SU-DHL-6 (cell line): ENCODE measurements around the gene MAPK8.

Experiments
- H2AFZ ChIP-seq: fragments of 200-600 bp; sonication (generic); 2 replicates; pipeline ENCODE4 v1.6.1; 2014; ENCODE audit warnings: low read depth, mild to moderate bottlenecking, moderate library complexity, mixed read lengths, antibody characterized with exemption, low read length; ENCODE audit not compliant: severe bottlenecking
- H3F3A ChIP-seq: fragments of 200-600 bp; shearing (Covaris generic); 2 replicates; pipeline ENCODE4 v1.6.0; 2016; ENCODE audit warnings: antibody characterized with exemption, mild to moderate bottlenecking; ENCODE audit not compliant: insufficient read depth
- H3K27ac ChIP-seq: fragments of 200-600 bp; sonication (generic); 2 replicates; pipeline ENCODE4 v1.5.1; 2016; ENCODE audit warnings: low read depth, mild to moderate bottlenecking, low read length, moderate library complexity, mixed read lengths
- H3K27me3 ChIP-seq: fragments of 200-600 bp; sonication (generic), shearing (Covaris generic); 2 replicates; pipeline ENCODE4 v1.6.0; 2014; ENCODE audit warnings: mild to moderate bottlenecking, low read length
- H3K36me3 ChIP-seq: fragments of 200-600 bp; sonication (generic); 2 replicates; pipeline ENCODE4 v1.6.1; 2014; ENCODE audit warnings: mild to moderate bottlenecking, low read length, mixed read lengths
- H3K4me2 ChIP-seq: fragments of 300-600, 200-600 bp; shearing (Covaris generic), sonication (generic); 2 replicates; pipeline ENCODE4 v1.6.0; 2014; ENCODE audit warnings: low read length, low read depth, mild to moderate bottlenecking; ENCODE audit not compliant: poor library complexity, severe bottlenecking
- H3K4me3 ChIP-seq: fragments of 200-600 bp; sonication (generic); 2 replicates; pipeline ENCODE4 v1.5.1; 2014; ENCODE audit warnings: antibody characterized with exemption, low read length, mild to moderate bottlenecking, mixed read lengths; ENCODE audit not compliant: insufficient read depth, poor library complexity, severe bottlenecking
- H3K79me2 ChIP-seq: fragments of 200-600 bp; sonication (generic); 2 replicates; pipeline ENCODE4 v1.6.1; 2014; ENCODE audit warnings: mild to moderate bottlenecking, low read length, moderate library complexity; ENCODE audit not compliant: insufficient read depth
- H3K9ac ChIP-seq: fragments of 200-600 bp; sonication (generic); 2 replicates; pipeline ENCODE4 v1.7.0; 2014; ENCODE audit warnings: mild to moderate bottlenecking, low read length
- H3K9me2 ChIP-seq: fragments of 200-600 bp; sonication (generic); replicated peaks from 2 replicates; pipeline ENCODE4 v1.6.1; 2014; ENCODE audit warnings: low read length; ENCODE audit not compliant: insufficient read depth
- H3K9me3 ChIP-seq: fragments of 200-600 bp; sonication (generic); 2 replicates; pipeline ENCODE4 v1.6.1; 2014; ENCODE audit warnings: low read length, mixed read lengths; ENCODE audit not compliant: insufficient read depth
- H4K20me1 ChIP-seq: fragments of 200-600 bp; sonication (generic); 2 replicates; pipeline ENCODE4 v1.6.1; 2014; ENCODE audit warnings: low read depth, mild to moderate bottlenecking, antibody characterized with exemption, low read length, moderate library complexity, mixed read lengths
- CTCF ChIP-seq: fragments of 200-600 bp; sonication (generic); IDR thresholded peaks from one replicate; pipeline ENCODE4 v1.5.1; 2017; ENCODE audit warnings: antibody characterized with exemption, mild to moderate bottlenecking, low read length, moderate library complexity; ENCODE audit not compliant: insufficient read depth, poor library complexity, severe bottlenecking
- EZH2phosphoT487 ChIP-seq: fragments of 200-600 bp; sonication (generic), shearing (Covaris generic); conservative IDR thresholded peaks from 2 replicates; pipeline ENCODE4 v1.6.1; 2018; ENCODE audit warnings: mild to moderate bottlenecking, antibody characterized with exemption, low read length, moderate library complexity, mixed read lengths

Gene MAPK8

DNA sequence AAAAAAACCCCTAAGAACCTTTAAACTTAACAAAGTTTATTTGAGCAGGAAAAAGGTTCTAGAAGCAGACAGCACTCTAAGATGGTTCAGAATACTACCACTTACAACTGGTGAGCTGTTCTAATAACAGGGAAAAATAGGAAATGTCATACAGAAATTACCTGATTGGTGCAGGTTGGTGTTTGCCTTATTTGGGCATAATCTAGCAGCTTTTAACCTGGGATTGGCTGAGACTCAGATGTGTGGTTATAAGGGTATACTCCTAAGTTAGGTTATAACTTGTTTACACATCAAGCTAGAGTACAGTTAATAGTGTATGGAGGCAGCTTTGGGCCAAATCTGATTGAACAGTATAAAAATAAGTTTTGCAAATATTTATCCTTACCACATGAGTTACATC lies 59.8 kb downstream of the MAPK8 start:
- no peaks in the 10 kb centered on the region for H3K79me2 ChIP-seq
- H3K9me2 ChIP-seq, result no peaks in the 10 kb centered on the region
- H3F3A ChIP-seq, result no peaks in the 10 kb centered on the region
- no peak overlapping the region for H3K27ac ChIP-seq
- TF ChIP-seq CTCF, result no peak
- no peak for TF ChIP-seq EZH2phosphoT487
- no peaks in the 10 kb centered on the region for H3K27me3 ChIP-seq
- no peak overlapping the region for H3K9ac ChIP-seq
- no peaks in the 10 kb centered on the region for H3K36me3 ChIP-seq
- no peaks in the 10 kb centered on the region for H3K9me3 ChIP-seq
- H3K4me3 ChIP-seq, result no peak overlapping the region
- no peaks in the 10 kb centered on the region; the same call in 1 of the 2 replicates for H4K20me1 ChIP-seq
- no peak overlapping the region for H2AFZ ChIP-seq
- H3K4me2 ChIP-seq, result no peak overlapping the region

DNA sequence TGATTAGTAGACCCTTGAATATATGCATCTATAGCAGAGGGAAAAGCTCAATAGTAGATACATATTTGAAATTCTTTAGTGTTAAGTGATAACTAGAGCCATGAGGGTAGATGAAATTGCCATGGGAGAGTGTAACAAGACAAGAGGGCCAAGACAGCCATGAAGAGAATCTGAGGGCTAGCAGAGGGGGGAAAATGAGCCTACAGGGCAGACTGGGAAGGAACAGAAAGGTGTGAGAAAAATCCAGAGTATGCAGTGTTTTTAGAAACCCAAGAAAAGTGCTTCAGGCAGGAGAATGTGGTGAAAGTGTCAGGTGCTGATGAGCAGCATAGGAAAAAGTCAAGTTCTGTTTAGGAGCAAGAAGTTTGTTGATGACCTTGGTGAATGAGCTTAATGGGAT lies 63.0 kb downstream of the MAPK8 start:
- Histone ChIP-seq H3K36me3 (no peaks in the 10 kb centered on the region), H2AFZ (no peak overlapping the region), H3K9ac (no peak overlapping the region), H3K9me2 (no peaks in the 10 kb centered on the region), H3K4me3 (no peak overlapping the region), H3K27ac (no peak overlapping the region), H3K79me2 (no peaks in the 10 kb centered on the region), H3K4me2 (no peak overlapping the region), H3K27me3 (no peaks in the 10 kb centered on the region), H3K9me3 (no peaks in the 10 kb centered on the region), H3F3A (no peaks in the 10 kb centered on the region), H4K20me1 (no peaks in the 10 kb centered on the region; the same call in 1 of the 2 replicates)
- TF ChIP-seq CTCF, result no peak
- no peak for TF ChIP-seq EZH2phosphoT487

DNA sequence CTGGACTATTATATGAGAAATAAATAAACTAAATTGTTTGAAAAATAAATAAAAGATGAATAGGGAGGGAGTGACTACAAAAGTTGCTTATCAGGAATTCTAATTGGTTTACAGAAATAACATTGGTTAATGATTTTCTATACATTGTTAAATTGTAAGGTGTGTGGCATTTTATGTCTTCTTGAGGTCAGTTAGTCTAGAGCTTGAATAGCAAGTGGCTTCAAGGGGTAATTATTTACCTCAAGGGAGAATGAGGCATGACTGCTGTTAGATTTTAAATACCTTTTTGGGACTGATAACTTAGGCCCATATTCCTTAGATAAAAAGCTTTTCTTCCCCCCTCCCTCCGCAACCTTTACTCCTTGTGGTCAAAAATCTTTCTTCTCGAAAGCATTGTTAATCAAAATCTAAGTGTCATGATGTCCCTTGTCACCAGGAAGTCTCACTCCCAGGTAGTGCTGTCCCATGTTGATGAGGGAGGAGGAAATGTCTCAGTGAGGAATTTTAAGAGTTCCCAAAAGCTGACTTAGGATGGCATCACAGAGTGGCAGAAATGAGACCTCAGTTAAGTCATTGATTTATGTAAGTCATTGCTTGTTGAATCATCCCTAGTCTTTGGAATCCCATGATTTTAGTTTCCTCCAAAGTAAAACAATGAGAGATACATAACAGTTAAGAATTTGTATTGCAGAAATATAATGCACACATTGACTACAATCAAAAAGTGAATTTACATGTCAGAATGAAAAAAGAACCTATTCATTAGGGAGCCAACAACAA lies 71.5 kb downstream of the MAPK8 start:
- Histone ChIP-seq H3K9me2 (no peaks in the 10 kb centered on the region), H3K27me3 (no peaks in the 10 kb centered on the region), H2AFZ (no peak overlapping the region), H3K9me3 (peaks cover 5% of the 10 kb centered on the region; the same call in 1 of the 2 replicates), H3K4me2 (no peak overlapping the region), H3K4me3 (no peak overlapping the region), H3K27ac (no peak overlapping the region), H4K20me1 (no peaks in the 10 kb centered on the region), H3K79me2 (no peaks in the 10 kb centered on the region), H3K36me3 (0 out of 2 replicates have a peak, but pooled peaks cover 3% of the 10 kb centered on the region), H3K9ac (no peak overlapping the region), H3F3A (no peaks in the 10 kb centered on the region)
- TF ChIP-seq EZH2phosphoT487 (no peak), CTCF (no peak)
